Skin of body (tissue), 2 donors: ENCODE results near the gene CYP2U1. TPM values are rescaled to one million over a fixed set of nuclear protein-coding genes. Genes with fewer than 3 reads are reported as not detected.
"Not testable (repeated sequence)": the region's sequence is repeated elsewhere in the genome, so short reads cannot be mapped to it uniquely, and the experiment has no call there.

Experiments
- DNase-seq: peaks from one replicate; lab custom pipeline; 2025; lab: John Stamatoyannopoulos, UW
- total RNA-seq: library from RNA; depleted of rRNA; stranded (reverse); fragments of >200 nt; gene quantifications from one replicate; pipeline ENCODE4 v1.2.3, GENCODE V29; 2014

Gene CYP2U1
- total RNA-seq = 5.9 TPM

- peak; percentile 75 for DNase-seq
Observed at GRCh38 chr4:107930821-107931774, at the start of gene CYP2U1. Gene CYP2U1, plus strand, starts transcription at chr4:107931549. Its CDS starts 95 bp downstream, at chr4:107931644.

GRCh38 chr4:107885865-107886264 is 45.5 kb upstream of the CYP2U1 start:
- no peak for DNase-seq

DNA sequence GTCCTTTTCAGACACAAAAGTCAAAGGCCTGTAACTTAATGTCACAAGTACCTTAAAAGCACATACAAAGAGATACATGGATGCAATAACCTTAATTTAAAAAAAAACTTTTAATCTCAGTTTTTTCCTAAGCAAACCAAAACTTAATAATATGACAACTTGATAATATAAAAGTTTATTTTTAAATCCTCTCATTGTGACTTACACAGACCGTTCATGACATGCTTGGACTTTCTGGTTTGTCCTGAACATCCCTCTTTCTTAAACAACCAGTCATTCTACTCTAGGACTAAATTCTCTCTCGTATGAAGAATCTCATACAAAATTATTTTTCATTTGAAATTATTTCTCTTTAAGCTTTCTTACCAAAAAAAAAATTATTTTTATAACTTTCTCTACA is 43.1 kb upstream of the CYP2U1 start:
- DNase-seq = no peak

DNA sequence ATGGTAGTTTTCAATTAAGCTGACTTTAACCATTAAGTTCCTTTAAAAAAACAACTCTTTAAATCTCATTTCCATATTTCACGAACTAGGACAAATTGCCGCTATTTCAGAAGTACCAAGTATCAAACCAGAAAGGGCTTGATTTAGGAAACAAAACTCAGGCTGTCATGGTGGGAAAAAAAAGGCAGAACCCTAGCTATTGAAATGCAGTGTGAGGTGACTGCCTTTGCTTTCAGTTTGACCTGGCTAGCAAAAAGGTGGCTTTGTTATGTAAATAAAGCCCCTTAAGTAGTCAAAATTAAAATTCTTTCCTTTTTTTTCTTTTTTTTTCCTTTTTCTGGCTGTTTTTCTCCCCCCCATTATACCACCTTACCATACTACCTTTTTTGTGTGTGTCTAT is 40.6 kb upstream of the CYP2U1 start:
- DNase-seq = no peak

DNA sequence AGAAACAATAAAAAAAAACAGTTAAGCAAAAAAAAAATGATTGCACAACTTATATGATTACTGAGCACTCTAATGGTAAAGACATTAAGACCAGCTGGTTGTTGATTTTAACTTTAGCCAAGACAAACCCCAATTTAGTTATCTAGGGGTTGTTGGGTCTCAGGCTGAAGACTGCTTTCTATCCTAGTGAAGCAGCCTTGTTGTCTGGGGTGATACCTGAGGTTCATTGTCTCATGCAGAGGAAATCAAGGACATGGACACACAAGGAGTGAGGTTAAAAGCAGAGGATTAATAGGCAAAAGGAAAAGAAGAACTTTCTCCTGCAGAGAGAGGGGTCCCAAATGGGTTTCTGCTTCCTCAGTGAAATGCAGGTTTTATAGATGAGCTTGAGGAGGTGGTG is 40.0 kb upstream of the CYP2U1 start:
- no peak for DNase-seq

DNA sequence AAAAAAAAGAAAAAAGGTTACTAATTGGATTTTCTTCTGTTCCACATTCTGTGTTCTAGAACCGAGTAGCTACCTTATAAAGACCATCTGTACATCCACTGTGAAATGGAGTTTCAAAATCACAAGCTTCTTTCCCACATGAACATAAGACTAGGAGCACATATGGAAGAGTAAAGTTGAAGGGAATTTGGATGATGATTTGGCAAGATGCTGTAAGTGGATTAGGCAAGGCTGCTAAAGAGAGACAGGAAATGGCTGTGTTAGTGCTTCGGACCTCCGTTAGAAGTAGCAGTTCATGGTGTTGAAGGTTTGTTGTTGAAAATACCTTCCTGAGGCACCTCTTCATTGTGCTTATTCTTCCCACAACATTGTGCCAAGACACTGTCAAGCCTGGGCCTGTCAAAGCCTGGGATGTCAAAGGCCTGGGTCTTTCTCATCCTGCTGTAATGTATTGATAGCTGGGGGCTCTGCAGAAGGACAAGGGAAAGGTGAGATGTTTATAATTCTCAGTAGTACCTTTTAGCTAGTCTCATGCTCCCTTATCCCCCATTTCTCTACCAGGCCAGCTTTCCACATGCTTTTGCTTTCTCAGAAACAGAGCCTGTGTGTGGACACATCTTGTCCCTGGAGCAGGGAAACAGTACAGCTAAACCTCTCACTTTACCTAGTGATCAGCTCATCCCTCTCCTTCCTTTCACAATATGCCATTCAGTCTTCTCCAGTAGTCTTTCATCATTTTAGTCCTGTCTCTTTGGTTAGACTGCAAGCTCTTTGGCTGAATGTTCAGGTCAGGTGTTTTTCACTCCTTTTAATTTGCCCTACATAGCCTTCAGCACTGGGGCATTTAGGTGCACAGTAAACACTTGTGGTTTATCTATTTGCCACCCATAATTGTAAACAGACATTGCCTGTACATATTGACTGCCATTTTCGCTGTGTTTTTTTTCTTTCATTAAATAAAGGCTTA is 37.9 kb upstream of the CYP2U1 start:
- DNase-seq = no peak

DNA sequence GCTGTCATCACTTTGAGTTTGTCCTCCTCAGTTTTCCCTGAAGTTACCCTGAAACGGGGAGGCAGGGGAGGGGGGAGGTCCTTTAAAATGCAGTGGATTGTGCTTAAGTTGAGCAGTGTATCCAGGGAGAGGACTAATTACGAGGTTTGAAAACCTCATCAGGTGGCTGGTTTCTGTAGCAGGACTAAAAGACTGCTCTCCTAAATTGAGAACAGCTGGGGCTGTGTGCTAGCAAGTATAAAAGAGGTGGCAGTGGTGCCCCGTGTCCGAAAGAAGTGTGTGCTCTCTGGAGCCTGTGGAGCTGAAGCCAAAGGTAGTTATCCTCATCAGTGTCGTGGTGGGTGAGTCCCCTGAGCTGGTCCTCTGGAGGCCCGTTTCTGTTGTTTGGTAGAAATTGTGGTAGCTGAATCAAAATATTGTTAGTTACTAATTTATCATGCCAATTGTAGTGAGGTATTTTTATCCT is 37.2 kb upstream of the CYP2U1 start:
- no peak for DNase-seq

DNA sequence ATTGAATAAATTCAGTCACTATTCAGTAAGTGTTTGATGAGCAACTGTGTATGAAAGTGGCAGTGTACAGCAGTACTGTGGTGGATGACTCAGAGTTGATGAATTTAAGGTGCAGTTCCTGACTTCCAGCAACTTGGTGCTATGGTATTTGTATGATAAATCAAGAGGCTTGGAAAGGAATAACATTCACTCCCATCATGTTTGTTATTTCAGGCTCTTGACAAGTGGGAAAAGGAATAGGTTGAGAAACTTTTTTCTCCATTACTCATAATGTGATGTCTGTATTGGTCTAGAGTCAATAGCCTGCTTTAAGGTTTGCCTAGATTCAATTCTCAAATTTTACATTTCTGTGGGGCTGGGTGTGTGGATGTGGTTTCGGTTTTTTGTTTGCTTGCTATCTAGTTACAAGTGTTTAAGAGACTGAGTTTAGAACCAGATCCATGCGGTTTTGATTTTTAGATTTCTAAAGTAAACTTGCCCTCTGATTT is 35.1 kb upstream of the CYP2U1 start:
- no peak for DNase-seq

DNA sequence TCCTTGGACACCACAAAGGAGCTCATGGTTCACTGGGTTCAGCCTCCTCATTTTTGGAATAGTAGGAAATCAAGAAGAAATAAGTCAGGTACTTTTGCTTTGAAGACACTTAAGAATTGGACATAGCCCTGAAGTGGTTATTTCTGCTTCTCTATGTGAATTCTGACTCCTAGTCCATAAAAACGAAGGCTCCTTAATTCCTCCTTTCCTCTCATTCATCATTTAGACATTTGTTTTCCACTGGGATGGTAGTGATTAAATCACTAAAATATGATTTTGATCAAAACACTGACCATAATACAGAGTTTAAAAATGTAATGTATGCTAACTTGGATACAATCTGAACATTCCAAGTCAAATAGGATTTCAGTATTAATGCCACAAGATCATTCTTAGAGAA is 34.7 kb upstream of the CYP2U1 start:
- DNase-seq = no peak

DNA sequence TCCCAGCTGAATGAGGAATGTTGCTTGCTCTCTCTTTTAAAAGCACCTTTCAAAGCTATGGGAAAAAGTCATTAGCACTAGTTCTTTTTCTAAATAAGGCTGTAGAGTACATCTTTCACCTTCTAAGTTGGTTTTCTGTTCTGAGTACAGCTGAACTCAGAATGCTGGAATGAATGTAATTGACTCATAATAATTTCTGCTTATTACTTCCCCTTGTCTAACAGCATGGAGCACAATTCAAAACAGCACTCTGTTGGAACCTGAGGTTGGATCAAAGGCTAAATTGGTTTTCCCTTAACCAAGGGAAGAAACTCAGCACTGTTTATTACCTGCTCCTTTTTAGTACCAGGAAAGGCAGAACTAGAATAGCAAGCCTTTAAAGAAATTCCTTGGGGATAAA is 33.5 kb upstream of the CYP2U1 start:
- DNase-seq = no peak

GRCh38 chr4:107900067-107900466 is 31.3 kb upstream of the CYP2U1 start:
- no peak for DNase-seq

GRCh38 chr4:107900508-107900907 is 30.8 kb upstream of the CYP2U1 start:
- DNase-seq = no peak

DNA sequence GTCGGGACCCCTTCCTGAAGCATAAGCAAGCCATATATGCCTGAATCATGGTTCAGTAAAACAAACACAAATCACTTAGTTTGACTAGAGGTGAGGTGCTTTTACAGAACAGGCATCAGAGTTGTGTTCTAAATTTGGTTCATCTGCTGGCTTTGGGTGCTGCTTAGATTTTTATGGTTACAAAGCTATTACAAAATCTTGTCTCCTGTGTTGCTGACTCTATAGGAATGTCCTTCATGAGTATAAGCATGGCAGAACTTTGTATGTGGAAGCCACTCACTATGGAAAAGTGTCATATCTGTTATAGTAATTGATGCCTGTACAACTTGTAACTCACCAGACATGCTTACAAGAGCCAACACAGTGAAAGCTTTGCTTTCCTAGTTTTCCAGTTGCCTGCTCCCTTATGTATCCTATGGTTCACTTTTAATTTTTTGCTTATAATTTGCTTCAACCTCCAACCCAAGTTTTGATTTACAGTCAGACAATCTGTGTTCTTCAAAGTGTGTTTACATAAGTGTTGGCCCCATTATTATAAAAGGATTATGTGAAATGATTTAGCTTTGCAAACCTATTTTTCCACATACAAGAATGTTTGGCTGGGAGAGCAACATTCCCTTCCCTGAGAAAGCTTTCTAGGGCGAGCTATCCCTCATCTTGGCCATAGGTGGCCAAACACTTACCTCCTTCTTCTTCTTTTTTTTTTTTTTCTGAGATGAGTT is 30.0 kb upstream of the CYP2U1 start:
- DNase-seq = no peak

- no peak for DNase-seq
Observed at GRCh38 chr4:107902715-107903114, 28.6 kb upstream of the CYP2U1 start.

DNA sequence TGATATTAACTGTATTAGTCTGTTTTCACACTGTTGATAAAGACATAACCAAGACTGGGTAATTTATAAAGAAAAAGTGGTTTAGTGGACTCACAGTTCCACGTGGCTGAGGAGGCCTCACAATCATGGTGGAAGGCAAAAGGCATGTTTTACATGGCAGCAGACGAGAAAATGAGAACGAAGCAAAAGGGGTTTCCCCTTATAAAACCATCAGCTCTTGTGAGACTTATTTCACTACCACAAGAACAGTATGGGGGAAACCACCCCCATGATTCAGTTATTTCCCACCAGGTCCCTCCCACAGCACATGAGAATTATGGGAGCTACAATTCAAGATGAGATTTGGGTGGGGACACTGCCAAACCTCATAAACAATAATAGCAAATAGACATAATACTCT is 26.3 kb upstream of the CYP2U1 start:
- not testable (repeated sequence) for DNase-seq

- DNase-seq = no peak
Observed at GRCh38 chr4:107906458-107907100, 24.8 kb upstream of the CYP2U1 start.

DNA sequence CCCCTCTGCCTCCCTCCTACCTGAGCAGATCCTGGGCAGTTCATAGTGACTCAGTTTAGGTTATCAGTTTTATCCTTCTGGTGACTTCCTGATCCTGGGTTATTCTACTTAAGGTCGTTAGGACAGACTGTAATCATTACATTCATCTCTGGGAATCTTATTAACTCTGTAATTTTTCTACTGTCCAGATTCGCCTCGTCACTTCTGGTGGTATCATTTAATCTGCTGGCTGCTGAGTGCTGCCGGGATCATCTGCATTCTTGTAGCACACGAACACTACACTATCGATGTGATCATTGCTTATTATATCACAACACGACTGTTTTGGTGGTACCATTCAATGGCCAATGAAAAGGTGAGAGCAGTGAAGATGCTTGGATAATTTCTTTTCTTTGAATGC is 23.0 kb upstream of the CYP2U1 start:
- no peak for DNase-seq

DNA sequence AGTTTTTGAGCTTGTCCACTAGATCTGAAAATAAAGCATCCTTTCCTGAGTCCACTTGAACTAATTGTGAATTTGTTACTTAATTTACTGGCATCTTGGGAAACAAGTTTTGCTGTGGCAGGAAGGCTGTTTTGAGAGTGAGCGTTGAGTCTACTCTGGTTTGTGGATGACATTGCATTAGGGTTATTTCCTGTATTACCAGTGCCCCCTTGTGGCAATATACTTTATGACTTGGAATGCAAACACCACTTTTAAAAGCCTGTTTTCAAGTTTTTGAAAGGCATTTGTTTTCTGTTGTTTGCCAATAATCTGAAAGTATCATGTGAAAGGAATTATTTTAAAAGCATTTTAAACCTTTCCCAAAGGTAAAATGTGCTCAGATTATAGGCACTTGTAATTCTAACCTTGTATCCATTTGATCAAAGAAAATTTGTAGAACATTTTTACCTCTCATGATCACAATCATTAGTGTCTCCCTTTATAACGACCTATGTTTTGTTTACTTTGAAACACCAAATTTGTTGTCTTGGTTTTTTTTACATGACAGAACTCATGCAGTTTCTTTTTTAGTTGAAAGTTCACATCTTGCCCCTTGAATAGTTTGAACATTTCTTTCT is 18.0 kb upstream of the CYP2U1 start:
- DNase-seq = peak; percentile 45

- DNase-seq = no peak
Observed at GRCh38 chr4:107915220-107915619, 16.1 kb upstream of the CYP2U1 start.

DNA sequence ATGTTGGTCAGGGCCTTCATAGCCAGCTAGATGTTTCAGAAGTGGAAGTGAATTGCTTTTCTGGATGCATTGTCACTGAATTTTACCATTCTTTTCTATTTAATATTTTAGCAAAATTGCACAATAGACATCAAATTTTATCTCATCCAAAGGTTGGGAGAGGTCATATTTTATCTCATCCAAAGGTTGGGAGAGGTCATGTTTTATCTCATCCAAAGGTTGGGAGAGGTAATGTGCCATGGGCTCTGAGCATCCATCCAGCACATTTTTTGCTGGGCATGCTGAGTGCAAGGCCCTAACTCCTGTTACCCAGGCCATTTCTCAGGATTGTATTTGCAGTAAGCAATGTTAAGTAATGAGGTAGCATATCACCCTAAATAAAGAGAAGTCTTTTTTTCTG is 14.7 kb upstream of the CYP2U1 start:
- DNase-seq = no peak
